Renal cortical epithelial cell (primary cell): ENCODE measurements around the gene PAK1. TPM values are rescaled to one million over a fixed set of nuclear protein-coding genes. Genes with fewer than 3 reads are reported as not detected.
A peak's percentile ranks its signal among the peaks of the same experiment; 100 is the strongest.
"Not testable (repeated sequence)": the region's sequence is repeated elsewhere in the genome, so short reads cannot be mapped to it uniquely, and the experiment has no call there.

ENCODE experiments used
- DNase-seq: peaks from one replicate; pipeline ENCODE4 v3.0.0-alpha.2; 2011; ENCODE audit warnings: low read depth
- total RNA-seq: library from RNA; depleted of rRNA; stranded (reverse); fragments of >200 nt; gene quantifications from 2 replicates; pipeline ENCODE4 v1.2.3, GENCODE V29; 2014

PAK1 gene
- total RNA-seq, 1 donor from 2014 or later = 30.0 TPM

DNA sequence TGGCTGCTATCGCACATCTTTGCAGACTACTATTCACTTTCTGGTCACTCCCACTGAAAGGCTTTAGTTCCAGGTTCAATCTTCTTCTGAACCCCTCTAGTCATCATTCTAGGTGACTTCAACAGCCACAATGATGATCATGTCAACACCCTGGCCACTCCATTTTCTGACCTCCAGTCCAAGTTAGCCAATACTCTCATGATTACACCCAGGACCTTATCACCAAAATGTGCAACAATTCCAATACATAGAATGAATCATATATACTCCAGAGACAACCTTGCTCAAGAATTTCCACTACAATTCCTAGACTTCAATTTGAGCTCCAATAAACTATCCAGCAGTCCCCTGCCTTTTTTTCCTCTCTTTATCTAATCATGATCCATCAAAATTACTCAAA, 70.7 kb downstream of the PAK1 start:
- DNase-seq = no peak

DNA sequence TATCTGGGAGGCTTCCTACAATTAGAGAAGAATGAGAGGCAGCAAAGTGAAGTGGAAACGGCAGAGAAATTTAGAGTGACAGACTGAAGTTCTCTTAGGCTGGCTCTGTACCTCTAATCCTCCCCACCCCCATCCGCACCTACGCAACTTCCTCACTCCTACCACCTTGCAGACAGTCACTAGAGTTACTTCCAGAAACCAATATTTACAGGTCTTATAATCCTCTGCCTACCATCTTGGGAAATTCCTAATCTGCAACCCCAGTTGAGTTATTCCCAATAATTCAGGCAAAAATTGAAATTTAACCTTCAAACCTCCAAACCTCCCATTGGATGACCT, 71.7 kb downstream of the PAK1 start:
- DNase-seq = no peak

GRCh38 chr11:77401486-77402217, 72.2 kb downstream of the PAK1 start:
- peak; percentile 63 for DNase-seq

- no peak for DNase-seq
Measured at GRCh38 chr11:77400775-77401449, 73.0 kb downstream of the PAK1 start.

- DNase-seq = no peak
Measured at GRCh38 chr11:77400271-77400670, 73.6 kb downstream of the PAK1 start.

GRCh38 chr11:77397631-77398030, 76.3 kb downstream of the PAK1 start:
- peak; percentile 26 for DNase-seq

DNA sequence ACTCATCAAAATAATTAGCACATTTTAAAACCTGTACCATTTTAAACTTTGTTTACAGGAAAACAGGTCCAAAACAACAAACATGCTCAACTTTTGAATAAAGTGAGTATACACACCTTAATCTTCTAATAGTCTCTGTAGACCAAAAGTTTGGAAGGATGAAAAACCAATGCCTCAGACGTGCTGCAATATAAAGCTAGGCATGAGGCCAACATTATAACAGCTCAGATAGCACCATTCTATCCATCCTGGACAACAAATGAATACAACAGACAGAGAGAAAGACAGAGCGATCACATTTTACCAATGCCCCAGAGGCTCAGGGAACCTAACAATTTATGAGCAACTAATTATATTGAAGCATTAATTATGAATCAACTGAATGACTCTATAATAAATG, 77.0 kb downstream of the PAK1 start:
- no peak for DNase-seq

DNA sequence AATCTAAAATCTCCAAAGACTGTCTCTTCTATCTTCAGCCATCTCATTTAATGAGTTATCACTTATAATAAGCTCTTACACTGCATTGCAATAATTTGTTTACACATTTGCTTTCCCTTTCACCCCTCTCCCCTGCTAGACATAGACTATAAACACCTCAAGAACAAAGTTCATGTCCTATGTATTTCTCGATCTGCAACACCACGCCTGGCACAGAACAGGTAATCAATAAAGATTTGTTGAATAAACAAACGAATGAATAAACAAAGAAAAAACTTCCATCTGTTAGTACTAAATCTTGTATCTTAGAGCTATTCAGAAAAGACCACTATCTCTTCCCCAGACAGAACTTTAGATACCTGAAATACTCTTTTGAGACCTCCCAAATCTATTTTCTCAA, 77.6 kb downstream of the PAK1 start:
- DNase-seq = no peak

- DNase-seq = no peak
Measured at GRCh38 chr11:77395460-77396173, 78.3 kb downstream of the PAK1 start.

DNA sequence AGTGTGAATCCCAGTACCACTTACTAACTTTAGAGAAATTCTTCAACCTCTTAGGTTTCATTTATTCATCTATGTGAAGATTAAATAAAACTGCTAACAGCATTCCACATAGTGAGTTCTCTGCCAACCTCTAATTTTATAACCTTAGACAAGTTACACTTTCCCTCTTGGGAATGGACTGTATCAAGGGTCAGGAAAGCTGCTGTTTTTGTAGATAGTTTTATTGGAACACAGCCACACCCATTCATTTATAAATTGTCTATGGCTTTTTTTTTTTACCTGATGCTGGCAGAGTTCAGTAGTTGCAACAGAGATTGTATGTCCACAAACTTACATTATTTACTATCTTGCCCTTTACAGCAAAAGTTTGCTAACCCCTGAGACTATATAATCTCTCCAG, 81.1 kb downstream of the PAK1 start:
- DNase-seq = no peak

DNA sequence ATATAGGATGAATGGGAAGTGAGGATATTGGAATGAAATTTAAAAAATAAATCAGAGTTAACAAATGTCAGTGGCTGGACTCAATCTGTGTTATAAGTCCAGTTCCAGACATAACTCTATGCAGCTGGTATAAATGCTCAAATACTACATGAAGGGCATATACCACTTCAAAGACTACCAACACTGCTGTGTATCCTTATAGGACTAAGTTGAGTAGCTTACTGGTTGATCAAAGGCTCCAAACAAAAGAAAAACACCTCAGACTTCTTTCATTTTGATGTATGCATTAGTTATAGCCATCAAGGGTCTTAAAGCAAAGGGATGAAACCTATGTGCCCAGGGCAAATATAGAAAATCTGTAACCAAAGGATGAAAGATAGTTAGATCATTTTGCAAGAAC, 86.2 kb downstream of the PAK1 start:
- DNase-seq = no peak

DNA sequence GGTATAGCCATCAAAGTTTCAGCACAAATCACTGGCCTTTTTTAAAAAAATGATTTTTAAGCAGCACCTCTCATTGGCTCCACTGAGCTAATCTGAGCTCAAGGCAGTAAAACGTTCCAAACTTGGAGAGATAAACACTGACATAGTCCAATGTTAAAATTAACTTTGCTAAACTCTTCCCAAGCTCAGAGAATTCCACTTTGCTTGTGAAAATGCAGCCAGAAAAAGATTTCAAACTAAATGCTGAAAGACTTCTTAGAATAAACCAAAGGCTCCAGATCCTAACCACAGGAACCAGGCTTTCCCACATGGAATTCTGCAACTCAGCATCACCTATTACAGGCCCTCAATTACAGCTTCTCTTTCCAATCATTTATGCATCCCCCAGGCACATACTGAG, 87.7 kb downstream of the PAK1 start:
- DNase-seq = no peak

- DNase-seq = not testable (repeated sequence)
Measured at GRCh38 chr11:77385255-77385771, 88.6 kb downstream of the PAK1 start.

DNA sequence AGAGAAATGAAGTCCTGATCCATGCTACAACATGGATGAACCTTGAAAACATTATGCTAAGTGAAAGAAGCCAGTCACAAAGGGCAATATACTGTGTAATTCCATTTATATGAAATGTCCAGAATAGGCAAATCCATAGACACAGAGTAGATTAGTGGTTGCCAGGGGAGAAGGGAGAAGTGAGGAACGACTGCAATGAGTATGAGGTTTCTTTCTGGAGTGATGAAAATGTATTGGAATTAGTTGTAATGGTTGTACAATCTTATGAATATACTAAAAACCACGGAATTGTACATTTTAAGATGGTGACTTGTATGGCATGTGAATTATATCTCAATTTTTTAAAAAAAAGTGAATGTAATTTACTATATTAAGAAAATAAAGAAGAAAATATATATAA, 89.3 kb downstream of the PAK1 start:
- no peak for DNase-seq

DNA sequence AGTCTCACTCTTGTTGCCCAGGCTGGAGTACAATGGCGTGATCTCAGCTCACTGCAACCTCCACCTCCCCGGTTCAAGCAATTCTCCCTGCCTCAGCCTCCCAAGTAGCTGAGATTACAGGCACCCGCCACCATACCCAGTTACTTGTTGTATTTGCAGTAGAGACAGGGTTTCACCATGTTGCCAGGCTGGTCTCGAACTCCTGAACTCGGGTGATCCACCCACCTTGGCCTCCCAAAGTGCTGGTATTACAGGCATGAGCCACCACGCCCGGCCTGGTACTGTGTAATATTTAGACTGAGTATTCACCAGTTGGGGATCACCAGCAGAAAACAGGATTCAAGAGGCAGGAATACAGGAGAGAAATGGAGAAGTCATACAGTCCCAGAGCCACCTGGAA, 90.5 kb downstream of the PAK1 start:
- not testable (repeated sequence) for DNase-seq

GRCh38 chr11:77381729-77382665, 91.9 kb downstream of the PAK1 start:
- no peak for DNase-seq

GRCh38 chr11:77379934-77380333, 94.0 kb downstream of the PAK1 start:
- DNase-seq = no peak

- no peak for DNase-seq
Measured at GRCh38 chr11:77379253-77379652, 94.6 kb downstream of the PAK1 start.

DNA sequence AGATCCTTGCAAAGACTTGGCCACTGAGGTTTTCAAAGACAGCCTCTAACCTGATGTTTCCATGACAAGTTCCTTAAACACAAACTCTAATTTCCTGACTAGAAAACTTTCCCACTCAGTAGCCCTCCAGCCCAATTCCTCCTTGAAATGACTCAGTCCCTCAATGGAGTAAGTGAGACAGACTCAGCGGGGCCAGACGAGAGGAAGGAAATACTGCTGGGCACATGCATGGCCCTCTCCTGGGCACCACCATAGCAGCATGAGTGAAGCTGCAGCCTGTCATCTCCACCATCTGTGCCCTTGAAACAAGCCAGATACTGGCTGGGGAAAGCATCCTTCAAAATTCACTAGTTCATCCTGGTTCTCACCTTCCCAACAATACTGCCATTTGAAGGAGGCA, 96.2 kb downstream of the PAK1 start:
- DNase-seq = no peak

DNA sequence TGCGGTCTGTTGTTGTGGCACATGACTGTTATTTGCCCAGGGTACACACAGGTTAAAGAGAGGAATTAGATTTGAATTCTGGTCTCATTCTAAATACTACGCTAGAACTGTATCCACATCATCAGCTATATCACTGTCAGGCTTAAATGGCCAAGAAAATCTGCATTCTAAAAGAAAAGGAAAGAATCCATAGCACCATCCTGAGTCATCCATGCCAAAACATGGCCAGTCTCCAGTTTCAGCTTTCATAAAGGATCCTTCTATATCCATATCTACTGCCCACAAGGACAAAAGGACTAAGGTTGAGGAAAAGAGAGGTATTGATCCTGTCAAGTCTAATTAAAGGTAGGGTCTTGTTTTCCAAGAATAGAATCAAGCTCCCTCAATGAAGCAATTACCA, 98.8 kb downstream of the PAK1 start:
- DNase-seq = no peak

DNA sequence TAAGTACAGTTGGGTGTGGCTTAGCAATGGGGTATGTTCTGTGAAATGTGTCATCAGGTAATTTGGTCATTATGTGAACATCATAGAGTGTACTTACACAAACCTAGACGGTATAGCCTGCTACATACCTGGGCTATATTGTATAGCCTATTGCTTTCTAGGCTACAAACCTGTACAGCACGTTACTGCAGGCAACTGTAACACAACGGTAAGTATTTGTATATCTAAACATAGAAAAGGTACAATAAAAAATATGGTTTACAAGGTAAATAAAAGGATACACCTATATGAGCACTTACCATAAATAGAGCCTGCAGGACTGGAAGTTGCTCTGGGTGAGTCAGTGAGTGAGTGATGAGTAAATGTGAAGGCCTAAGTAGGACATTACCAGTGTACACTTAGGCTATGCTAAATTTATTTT, 99.3 kb downstream of the PAK1 start:
- DNase-seq = no peak

DNA sequence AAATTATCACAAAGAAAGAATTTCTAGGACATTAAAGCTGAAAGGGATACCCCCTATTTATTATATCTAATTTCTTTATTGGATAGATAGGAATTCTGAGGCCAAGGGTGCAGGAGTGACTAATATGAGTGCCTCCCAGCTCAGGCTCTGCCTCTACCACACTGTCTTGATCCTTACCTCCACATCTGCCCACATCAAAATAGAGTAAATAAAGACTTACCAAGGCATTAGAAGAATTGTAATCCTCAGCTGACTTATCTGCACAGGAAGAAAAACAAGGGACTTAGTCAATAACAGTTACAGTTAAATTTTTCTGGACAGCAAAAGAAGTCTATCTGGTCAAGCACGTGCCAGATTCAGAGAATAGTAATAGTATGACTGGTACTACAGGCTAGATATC, 99.8 kb downstream of the PAK1 start:
- DNase-seq = peak; percentile 27
